HCT116 (cell line): ENCODE measurements around the gene MRPS7. TPM values are rescaled to one million over a fixed set of nuclear protein-coding genes. Genes with fewer than 3 reads are reported as not detected.

ENCODE experiments used
- ATAC-seq: fragments of 200-7000 bp; cut with Tn5 transposase; 2 replicates; pipeline ENCODE4 v1.9.1; 2020; ENCODE audit warnings: mild to moderate bottlenecking, moderate library complexity
- BruUV-seq: library from RNA; stranded (reverse); fragments of 400-500 nt; replicated peaks from 2 replicates; lab custom pipeline; 2021; lab: Mats Ljungman, UMichigan
- CTCF ChIA-PET: fragments of 300-600 bp; sonication (Branson Sonifier 250); formaldehyde crosslinking; loops from one replicate; lab custom pipeline; 2021; ENCODE audit warnings: antibody characterized with exemption; lab: Charles Lee
- POLR2A ChIA-PET: fragments of 300-600, 350-600 bp; sonication (Branson Sonifier 250); formaldehyde crosslinking; loops from one replicate; lab custom pipeline; 2021; ENCODE audit warnings: antibody characterized with exemption; lab: Charles Lee
- RAD21 ChIA-PET, 2 experiments: fragments of 300-600 bp; sonication (Branson Sonifier 250); formaldehyde crosslinking; loops; one replicate each; lab custom pipeline; 2023; ENCODE audit warnings: low total read pairs in 2 of 2; ENCODE audit not compliant: uncharacterized antibody in 2 of 2, unreplicated experiment in 2 of 2, low non-redundant PET in 1 of 2; lab: Charles Lee
- DNase-seq: peaks from one replicate; pipeline ENCODE4 v3.0.0-alpha.2; 2010; ENCODE audit warnings: low read depth, low spot score
- H2AFZ ChIP-seq: fragments of 200-600 bp; shearing (Covaris generic), sonication (generic); 2 replicates; pipeline ENCODE4 v1.6.1; 2017; ENCODE audit warnings: low read depth, mixed run types, mixed read lengths, antibody characterized with exemption, low read length; ENCODE audit not compliant: poor library complexity, severe bottlenecking
- H3K27ac ChIP-seq: 2 replicates; pipeline ENCODE4 v1.5.1; 2012; ENCODE audit warnings: low read depth, low read length
- H3K27me3 ChIP-seq: fragments of 200-600 bp; sonication (generic); 2 replicates; pipeline ENCODE4 v1.6.1; 2016; ENCODE audit warnings: mixed run types, low read length, mixed read lengths; ENCODE audit not compliant: insufficient read depth
- H3K36me3 ChIP-seq, 2 experiments: fragments of 200-500 bp in 1 of 2; fragments of 200-600 bp in 1 of 2; sonication (Bioruptor generic) in 1 of 2; sonication (generic) in 1 of 2; 2 replicates each; pipeline versions ENCODE4 v1.5.1 to v1.6.1; 2014 to 2016; ENCODE audit warnings: low read length in 2 of 2, inconsistent platforms in 1 of 2, mixed read lengths in 1 of 2, mixed run types in 1 of 2; ENCODE audit not compliant: insufficient read depth in 2 of 2, control insufficient read depth in 1 of 2
- H3K4me1 ChIP-seq, 2 experiments: fragments of 200-600 bp in 1 of 2; sonication (generic) in 1 of 2; 2 replicates each; pipeline versions ENCODE4 v1.5.1 to v1.6.1; 2012 to 2017; ENCODE audit warnings: low read length in 2 of 2, inconsistent platforms in 1 of 2, mild to moderate bottlenecking in 1 of 2, mixed read lengths in 1 of 2, mixed run types in 1 of 2, moderate library complexity in 1 of 2; ENCODE audit not compliant: insufficient read depth in 2 of 2, control insufficient read depth in 1 of 2
- H3K4me2 ChIP-seq: fragments of 200-600 bp; sonication (generic); 2 replicates; pipeline ENCODE4 v1.6.1; 2017; ENCODE audit warnings: mixed run types, low read length, mixed read lengths
- H3K4me3 ChIP-seq, 2 experiments: fragments of 200-600 bp in 1 of 2; sonication (generic) in 1 of 2; replicated peaks in 1 of 2; 2 replicates each; pipeline ENCODE4 v1.5.1; 2011 to 2016; ENCODE audit warnings: low read length in 2 of 2, control low read depth in 1 of 2, low read depth in 1 of 2, mild to moderate bottlenecking in 1 of 2, mixed read lengths in 1 of 2, mixed run types in 1 of 2
- H3K79me2 ChIP-seq: fragments of 200-600 bp; sonication (generic); 2 replicates; pipeline ENCODE4 v1.6.1; 2017; ENCODE audit warnings: mild to moderate bottlenecking, mixed run types, low read length, moderate library complexity, mixed read lengths; ENCODE audit not compliant: insufficient read depth
- H3K9ac ChIP-seq: fragments of 200-600 bp; sonication (generic); 2 replicates; pipeline ENCODE4 v1.6.1; 2016; ENCODE audit warnings: low read length, mixed read lengths
- H3K9me2 ChIP-seq: fragments of 200-600 bp; sonication (generic), shearing (Covaris generic); 2 replicates; pipeline ENCODE4 v1.6.1; 2017; ENCODE audit warnings: mixed run types, mild to moderate bottlenecking, moderate library complexity; ENCODE audit not compliant: insufficient read depth
- H3K9me3 ChIP-seq, 2 experiments: fragments of 200-500 bp in 1 of 2; fragments of 200-600 bp in 1 of 2; sonication (Bioruptor generic) in 1 of 2; sonication (generic) in 1 of 2; 2 replicates each; pipeline ENCODE4 v1.6.1; 2014 to 2017; ENCODE audit warnings: low read length in 2 of 2, mixed read lengths in 2 of 2, inconsistent platforms in 1 of 2, low read depth in 1 of 2, mild to moderate bottlenecking in 1 of 2, mixed run types in 1 of 2, moderate library complexity in 1 of 2; ENCODE audit not compliant: control insufficient read depth in 1 of 2, insufficient read depth in 1 of 2
- H4K20me1 ChIP-seq: fragments of 200-600 bp; sonication (generic), shearing (Covaris generic); 2 replicates; pipeline ENCODE4 v1.6.1; 2017; ENCODE audit warnings: mixed run types, mild to moderate bottlenecking, moderate library complexity; ENCODE audit not compliant: insufficient read depth
- ATF3 ChIP-seq: IDR thresholded peaks from 2 replicates; pipeline ENCODE4 v1.6.1; 2012
- CBX3 ChIP-seq: IDR thresholded peaks from 2 replicates; pipeline ENCODE4 v1.6.1; 2012; ENCODE audit warnings: low read depth
- EGR1 ChIP-seq: IDR thresholded peaks from 2 replicates; pipeline ENCODE4 v1.6.1; 2012; ENCODE audit warnings: low read depth
- ELF1 ChIP-seq: IDR thresholded peaks from 2 replicates; pipeline ENCODE4 v1.6.1; 2012; ENCODE audit warnings: low read depth, borderline replicate concordance
- EZH2 ChIP-seq: fragments of 200-600 bp; sonication (generic); IDR thresholded peaks from 2 replicates; pipeline ENCODE4 v1.6.1; 2017; ENCODE audit warnings: antibody characterized with exemption, mixed run types
- EZH2phosphoT487 ChIP-seq: fragments of 200-600 bp; IDR thresholded peaks from 2 replicates; pipeline ENCODE4 v1.6.1; 2018; ENCODE audit warnings: antibody characterized with exemption, borderline replicate concordance
- FOSL1 ChIP-seq: IDR thresholded peaks from 2 replicates; pipeline ENCODE4 v1.6.1; 2012; ENCODE audit warnings: low read depth
- MAX ChIP-seq: IDR thresholded peaks from 2 replicates; pipeline ENCODE4 v1.6.1; 2012
- POLR2A ChIP-seq: IDR thresholded peaks from 2 replicates; pipeline ENCODE4 v1.7.0; 2011; ENCODE audit warnings: borderline replicate concordance; ENCODE audit not compliant: insufficient read depth, insufficient read length; ENCODE audit errors: extremely low read depth
- POLR2AphosphoS5 ChIP-seq: IDR thresholded peaks from 2 replicates; pipeline ENCODE4 v1.6.1; 2011; ENCODE audit warnings: mild to moderate bottlenecking, low read depth, low read length, moderate library complexity
- SIN3A ChIP-seq: IDR thresholded peaks from 2 replicates; pipeline ENCODE4 v1.6.1; 2012; ENCODE audit warnings: low read depth
- SP1 ChIP-seq: IDR thresholded peaks from 2 replicates; pipeline ENCODE4 v1.6.1; 2012; ENCODE audit warnings: low read depth
- SRF ChIP-seq: IDR thresholded peaks from 2 replicates; pipeline ENCODE4 v1.6.1; 2012; ENCODE audit warnings: low read depth
- YY1 ChIP-seq: IDR thresholded peaks from 2 replicates; pipeline ENCODE4 v1.6.1; 2011; ENCODE audit warnings: low read length, low read depth, moderate library complexity, mild to moderate bottlenecking; ENCODE audit not compliant: insufficient replicate concordance; ENCODE audit errors: extremely low read depth
- ZFX ChIP-seq: fragments of 450-650 bp; IDR thresholded peaks from 2 replicates; pipeline ENCODE4 v1.6.1; 2017
- ZNF274 ChIP-seq: fragments of 200-500 bp; sonication (Bioruptor generic); IDR thresholded peaks from 2 replicates; pipeline ENCODE4 v1.6.1; 2014; ENCODE audit warnings: mild to moderate bottlenecking, low read depth, low read length, inconsistent platforms
- intact Hi-C: fragments of 100-400 bp; cut with micrococcal nuclease; formaldehyde crosslinking; loops from 2 replicates; pipeline ENCODE4 v1.10.0; 2022
- total RNA-seq: library from RNA; stranded (reverse); gene quantifications from one replicate; pipeline ENCODE4 v1.2.1, GENCODE V29; 2021; ENCODE audit not compliant: unreplicated experiment
- TF ChIP-seq, protein P1 (sequence below): IDR thresholded peaks from 2 replicates; pipeline ENCODE4 v1.6.1; 2011; ENCODE audit warnings: mild to moderate bottlenecking, low read length, moderate library complexity; ENCODE audit not compliant: insufficient replicate concordance; ENCODE audit errors: extremely low read depth

The MRPS7 gene
- total RNA-seq, 1 experiment from 2014 or later, result 104 TPM

DNA sequence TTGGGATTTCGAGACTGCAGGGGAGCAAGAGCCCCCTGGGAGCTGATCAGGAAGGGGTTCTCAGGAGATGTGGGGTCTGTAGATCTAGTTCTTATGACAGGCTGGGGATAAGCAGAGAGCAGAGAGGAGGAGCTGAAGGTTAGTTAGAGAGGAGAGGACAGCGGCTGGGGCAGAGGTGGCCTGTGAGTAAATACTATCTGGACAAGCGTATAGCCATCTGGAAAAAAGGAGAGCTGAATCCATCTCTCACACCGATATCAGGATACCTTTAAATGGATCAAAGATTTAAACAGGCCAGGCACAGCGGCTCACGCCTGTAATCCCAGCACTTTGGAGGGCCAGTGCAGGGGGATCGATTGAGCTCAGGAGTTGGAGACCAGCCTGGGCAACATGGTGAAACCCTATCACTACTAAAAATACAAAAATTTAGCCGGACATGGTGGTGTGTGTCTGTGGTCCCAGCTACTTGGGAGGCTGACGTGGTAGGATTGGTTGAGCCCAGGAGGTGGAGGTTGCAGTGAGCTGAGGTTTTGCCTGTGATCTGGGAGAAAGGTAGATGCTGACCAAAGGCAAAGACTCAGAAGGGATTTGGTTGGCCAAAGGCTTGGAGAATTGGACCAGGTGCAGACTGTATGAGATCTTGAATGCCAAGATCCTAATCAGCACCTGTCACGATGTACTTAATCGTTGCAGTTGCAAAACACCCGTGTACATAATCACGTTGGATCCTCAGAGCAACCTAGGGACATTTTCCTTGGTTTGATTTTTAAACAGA, 46.5 kb downstream of the MRPS7 start (continued):
- no peak for TF ChIP-seq SRF
- TF ChIP-seq SP1, result no peak
- TF ChIP-seq ATF3, result no peak
- no peak for TF ChIP-seq EZH2phosphoT487
- no peak for TF ChIP-seq POLR2AphosphoS5
- TF ChIP-seq YY1, result no peak
- TF ChIP-seq MAX, result no peak
- no peak for TF ChIP-seq SIN3A
- TF ChIP-seq, all 23 proteins: peak for 0

- CTCF ChIA-PET, result interaction anchor here (1.9 kb wide), 1 partner anchor 14 kb away, joined by 7 read pairs; no protein-coding TSS in a partner anchor
- POLR2A ChIA-PET, result no interaction called here
- no peaks in the 10 kb centered on the region for H3K79me2 ChIP-seq
- H4K20me1 ChIP-seq, result no peaks in the 10 kb centered on the region
- H3K4me2 ChIP-seq, result peak overlapping the region; percentile 3; the same call in 1 of the 2 replicates
- no peaks in the 10 kb centered on the region for H3K9me3 ChIP-seq
- H3K9me2 ChIP-seq, result no peaks in the 10 kb centered on the region
- H3K4me3 ChIP-seq, result no peak overlapping the region
- ATAC-seq (peak; percentile 47; the same call in 1 of the 2 replicates), DNase-seq (no peak)
- BruUV-seq, result no TSS peak
- peaks cover 7 to 21% of the 10 kb centered on the region in 2 experiments for H3K4me1 ChIP-seq
- H3K9ac ChIP-seq, result no peak overlapping the region
- no peak overlapping the region; the same call in 1 of the 2 replicates for H3K27ac ChIP-seq
- H3K27me3 ChIP-seq, result no peaks in the 10 kb centered on the region
- RAD21 ChIA-PET, result interaction anchor here in 1 of 2 experiments (0.6 to 1.5 kb wide), 3 partner anchors 8 to 85 kb away, joined by 3 to 4 read pairs (median 4); no protein-coding TSS in a partner anchor
- no peak for TF ChIP-seq EZH2
- no peak for TF ChIP-seq EZH2phosphoT487
- no peak for TF ChIP-seq YY1
- TF ChIP-seq ATF3, result no peak
- TF ChIP-seq, protein P1, sequence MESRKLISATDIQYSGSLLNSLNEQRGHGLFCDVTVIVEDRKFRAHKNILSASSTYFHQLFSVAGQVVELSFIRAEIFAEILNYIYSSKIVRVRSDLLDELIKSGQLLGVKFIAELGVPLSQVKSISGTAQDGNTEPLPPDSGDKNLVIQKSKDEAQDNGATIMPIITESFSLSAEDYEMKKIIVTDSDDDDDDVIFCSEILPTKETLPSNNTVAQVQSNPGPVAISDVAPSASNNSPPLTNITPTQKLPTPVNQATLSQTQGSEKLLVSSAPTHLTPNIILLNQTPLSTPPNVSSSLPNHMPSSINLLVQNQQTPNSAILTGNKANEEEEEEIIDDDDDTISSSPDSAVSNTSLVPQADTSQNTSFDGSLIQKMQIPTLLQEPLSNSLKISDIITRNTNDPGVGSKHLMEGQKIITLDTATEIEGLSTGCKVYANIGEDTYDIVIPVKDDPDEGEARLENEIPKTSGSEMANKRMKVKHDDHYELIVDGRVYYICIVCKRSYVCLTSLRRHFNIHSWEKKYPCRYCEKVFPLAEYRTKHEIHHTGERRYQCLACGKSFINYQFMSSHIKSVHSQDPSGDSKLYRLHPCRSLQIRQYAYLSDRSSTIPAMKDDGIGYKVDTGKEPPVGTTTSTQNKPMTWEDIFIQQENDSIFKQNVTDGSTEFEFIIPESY, result no peak
- TF ChIP-seq POLR2AphosphoS5, result no peak
- TF ChIP-seq EGR1, result no peak
- no peak for TF ChIP-seq CBX3
- no peak for TF ChIP-seq POLR2A
- no peak for TF ChIP-seq ZFX
- no peak for TF ChIP-seq ZNF274
- TF ChIP-seq MAX, result no peak
- TF ChIP-seq ELF1, result no peak
- TF ChIP-seq FOSL1, result no peak
- no peak overlapping the region for H2AFZ ChIP-seq
- intact Hi-C loops, result no loop called here
- H3K36me3 ChIP-seq, result no peaks in the 10 kb centered on the region
These were observed 47.3 kb downstream of the MRPS7 start for GRCh38 chr17:75308732-75309629.
